ENCODE measurements around the gene GSTA3.
A peak's percentile ranks its signal among the peaks of the same experiment; 100 is the strongest.
"Not testable (repeated sequence)": the region's sequence is repeated elsewhere in the genome, so short reads cannot be mapped to it uniquely, and the experiment has no call there.

The GSTA3 gene

GRCh38 chr6:52910091-52910490 is 593 bp upstream of the GSTA3 start:
- DNase-seq: no peak

GRCh38 chr6:52909131-52909530 is 367 bp downstream of the GSTA3 start:
- no peak for DNase-seq

- DNase-seq: no peak
These were observed 972 bp downstream of the GSTA3 start for GRCh38 chr6:52908526-52908925.

- DNase-seq: no peak
These were observed 4.8 kb downstream of the GSTA3 start for GRCh38 chr6:52904562-52905279.

GRCh38 chr6:52900536-52900935 is 9.0 kb downstream of the GSTA3 start:
- no peak for DNase-seq

DNA sequence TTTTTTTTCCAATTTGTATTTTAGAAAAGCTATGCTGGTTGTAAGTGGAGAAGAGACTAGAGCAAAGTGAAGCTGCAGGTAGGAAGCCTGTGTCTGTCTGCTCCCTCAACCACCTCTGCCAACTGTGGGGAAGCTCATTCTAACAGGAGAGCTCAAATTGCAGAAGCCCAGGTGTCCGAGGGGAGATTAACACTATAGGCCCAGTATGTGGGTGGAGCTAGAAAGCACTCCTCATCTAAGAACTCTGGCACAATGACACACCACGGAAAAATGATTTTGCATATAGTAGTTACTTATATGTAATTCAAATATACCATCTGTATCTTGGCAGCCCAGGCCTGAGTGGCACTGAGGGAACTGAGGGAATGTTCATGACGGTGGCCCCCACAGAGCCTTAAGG is 13.7 kb downstream of the GSTA3 start:
- not testable (repeated sequence) for DNase-seq

- no peak for DNase-seq
These were observed 15.2 kb downstream of the GSTA3 start for GRCh38 chr6:52894285-52894684.

DNA sequence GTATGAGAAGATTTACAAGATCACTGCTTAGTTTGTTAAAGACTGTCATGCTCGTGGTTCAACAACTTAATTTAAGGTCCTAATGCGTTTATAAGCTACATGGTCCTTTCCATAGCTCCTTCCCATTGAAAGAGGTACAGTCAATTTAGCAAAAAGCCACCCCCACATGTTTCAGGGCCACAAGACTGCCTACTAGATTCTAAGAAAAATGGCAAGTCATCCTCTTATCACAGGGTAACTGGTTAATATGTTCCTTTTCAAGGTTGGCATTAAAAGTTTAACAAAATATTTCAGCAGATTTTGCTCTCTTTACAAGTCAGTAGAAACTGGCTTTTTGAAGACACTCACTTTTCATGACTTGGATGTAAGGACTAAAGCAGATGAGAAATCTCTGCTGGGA is 15.7 kb downstream of the GSTA3 start:
- DNase-seq: no peak

GRCh38 chr6:52893221-52893620 is 16.3 kb downstream of the GSTA3 start:
- no peak for DNase-seq

GRCh38 chr6:52890018-52890417 is 19.5 kb downstream of the GSTA3 start:
- DNase-seq: no peak

GRCh38 chr6:52887910-52888524 is 21.5 kb downstream of the GSTA3 start:
- no peak for DNase-seq

- DNase-seq: peak; percentile 52
These were observed 27.3 kb downstream of the GSTA3 start for GRCh38 chr6:52881996-52882841.

- DNase-seq: no peak
These were observed 27.9 kb downstream of the GSTA3 start for GRCh38 chr6:52881662-52881995.

DNA sequence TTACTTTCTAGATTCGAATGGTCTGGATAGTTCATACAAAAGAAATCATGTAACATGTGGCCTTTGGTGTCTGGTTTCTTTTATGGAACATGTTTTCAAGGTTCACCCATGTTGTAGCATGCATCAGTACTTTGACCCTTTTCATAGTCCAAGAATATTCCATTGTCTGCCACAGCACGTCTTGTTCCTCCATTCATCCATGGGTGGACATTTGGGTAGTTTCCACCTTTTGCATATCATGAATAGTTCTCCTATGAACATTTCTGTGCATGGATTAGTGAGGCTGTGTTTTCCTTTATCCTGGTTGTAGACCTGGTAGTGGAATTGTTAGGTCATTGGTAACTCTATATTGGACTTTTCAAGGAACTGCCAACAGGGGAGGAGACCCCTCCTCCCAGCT is 31.7 kb downstream of the GSTA3 start:
- DNase-seq: no peak

DNA sequence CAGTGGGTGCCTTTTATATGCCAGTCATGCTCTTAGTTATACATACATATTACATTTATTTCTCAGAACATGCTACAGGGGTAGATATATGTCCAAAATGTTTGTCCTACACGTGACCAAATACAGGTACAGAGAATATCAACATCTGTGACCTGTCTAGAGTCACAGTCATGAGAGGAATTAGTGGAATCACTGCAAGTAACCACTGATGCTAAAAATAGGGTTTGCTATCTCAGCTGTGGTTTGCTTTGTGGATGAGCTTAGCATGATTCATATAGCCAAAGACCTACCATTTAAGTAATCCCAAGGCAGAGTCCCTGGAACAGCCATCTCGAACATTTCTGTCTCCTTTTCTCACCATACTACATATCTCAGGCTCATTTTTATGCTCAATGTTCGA is 32.3 kb downstream of the GSTA3 start:
- no peak for DNase-seq

GRCh38 chr6:52876056-52876787 is 33.3 kb downstream of the GSTA3 start:
- no peak for DNase-seq

GRCh38 chr6:52872031-52872430 is 37.5 kb downstream of the GSTA3 start:
- DNase-seq: no peak

- no peak for DNase-seq
These were observed 37.9 kb downstream of the GSTA3 start for GRCh38 chr6:52871621-52872020.

DNA sequence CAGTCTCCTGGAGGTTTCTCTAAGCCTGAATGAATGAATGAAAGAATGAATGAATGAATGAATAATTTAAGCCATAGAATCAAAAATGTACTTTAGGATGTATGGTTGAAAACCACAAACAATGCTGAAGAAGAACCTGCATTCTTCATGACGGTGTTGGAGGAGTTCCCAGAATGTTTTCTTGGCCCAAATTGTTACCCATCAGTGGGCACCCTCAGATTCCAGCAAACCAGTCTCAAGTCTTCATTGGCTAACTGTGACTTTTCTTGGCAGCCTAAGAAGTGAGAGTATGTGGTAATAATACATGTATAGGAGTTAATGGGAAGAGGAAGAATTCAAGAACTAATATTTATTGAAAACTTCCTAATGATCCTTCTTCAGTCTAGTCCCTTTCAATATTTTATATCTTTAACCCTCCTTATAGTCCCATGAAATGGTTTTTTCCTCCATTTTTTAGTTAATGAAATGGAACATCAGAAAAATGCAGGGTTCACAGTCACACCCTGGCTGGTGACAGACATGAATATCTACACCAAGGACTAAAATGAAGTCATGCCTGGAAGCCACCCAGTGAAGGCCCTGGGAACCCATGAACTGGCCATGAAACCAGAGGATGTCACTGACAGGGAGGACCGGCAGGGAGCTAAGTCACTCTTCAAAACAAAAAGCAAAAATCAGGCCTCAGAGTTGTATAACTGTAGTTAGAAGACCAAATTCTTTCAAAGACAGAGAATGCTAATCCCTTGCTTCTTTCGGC is 39.0 kb downstream of the GSTA3 start:
- DNase-seq: not testable (repeated sequence)

DNA sequence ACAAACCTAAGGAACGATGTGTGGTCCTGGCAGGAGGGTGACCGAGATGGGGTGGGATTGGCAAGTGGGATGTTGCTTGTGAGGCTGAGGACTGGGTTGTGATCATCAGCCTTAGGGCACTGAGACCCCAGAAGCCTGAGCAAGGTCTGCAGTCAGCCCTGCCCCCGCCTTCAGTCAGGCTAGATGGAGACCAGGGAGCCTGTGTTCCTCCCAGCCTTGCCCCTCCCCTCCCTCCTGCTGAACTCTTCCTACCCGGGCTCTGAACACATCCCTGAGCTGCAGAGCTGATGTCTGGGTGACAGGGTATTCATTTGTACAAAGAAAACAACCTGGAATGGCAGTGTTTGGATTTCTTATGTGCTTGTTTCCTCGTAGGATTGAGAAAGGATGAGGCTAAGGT is 40.6 kb downstream of the GSTA3 start:
- not testable (repeated sequence) for DNase-seq

GRCh38 chr6:52868240-52868639 is 41.3 kb downstream of the GSTA3 start:
- no peak for DNase-seq

DNA sequence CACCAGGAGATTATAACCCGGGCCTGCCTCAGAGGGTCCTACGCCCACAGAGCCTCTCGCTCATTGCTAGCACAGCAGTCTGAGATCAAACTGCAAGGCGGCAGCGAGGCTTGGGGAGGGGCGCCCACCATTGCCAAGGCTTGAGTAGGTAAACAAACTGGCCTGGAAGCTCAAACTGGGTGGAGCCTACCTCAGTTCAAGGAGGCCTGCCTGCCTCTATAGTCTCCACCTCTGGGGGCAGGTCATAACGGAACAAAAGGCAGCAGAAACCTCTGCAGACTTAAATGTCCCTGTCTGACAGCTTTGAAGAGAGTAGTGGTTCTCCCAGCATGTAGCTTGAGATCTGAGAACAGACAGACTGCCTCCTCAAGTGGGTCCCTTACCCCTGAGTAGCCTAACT is 48.3 kb downstream of the GSTA3 start:
- DNase-seq: not testable (repeated sequence)

DNA sequence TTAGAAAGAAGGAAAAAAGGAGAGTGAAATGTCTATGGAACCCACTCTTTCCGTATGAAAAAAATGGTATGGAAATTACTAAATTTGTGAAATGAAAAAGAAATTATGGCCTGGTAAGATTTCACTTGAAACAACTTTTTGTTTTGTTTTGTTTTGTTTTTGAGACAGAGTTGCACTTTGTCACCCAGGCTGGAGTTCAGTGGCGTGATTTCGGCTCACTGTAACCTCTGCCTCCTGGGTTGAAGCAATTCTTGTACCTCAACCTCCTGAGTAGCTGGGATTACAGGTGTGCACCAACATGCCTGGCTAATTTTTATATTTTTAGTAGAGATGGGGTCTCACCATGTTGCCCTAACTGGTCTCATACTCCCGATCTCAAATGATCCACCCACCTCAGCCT is 51.1 kb downstream of the GSTA3 start:
- DNase-seq: no peak

Measured in activated effector memory CD4-positive, alpha-beta T cell treated with Interleukin-2 at 50 U/mL for 16 hours (primary cell).